GM23338 (cell line): Measurements from ENCODE around the gene MYO1C.

Experiments used
- CREB1 ChIP-seq: fragments of 250-450 bp; sonication (Bioruptor Pico); IDR thresholded peaks from 2 replicates; pipeline ENCODE4 v1.5.0; 2020; ENCODE audit warnings: low read depth, mild to moderate bottlenecking, moderate library complexity
- CTCF ChIP-seq, 2 experiments: fragments of 200-600 bp in 1 of 2; sonication (generic) in 1 of 2; conservative IDR thresholded peaks; 2 replicates each; pipeline versions ENCODE4 v1.5.1 to v1.6.1; 2016 to 2017; ENCODE audit warnings: antibody characterized with exemption in 2 of 2, low read depth in 2 of 2, mild to moderate bottlenecking in 2 of 2, moderate library complexity in 1 of 2
- EZH2 ChIP-seq: fragments of 200-600 bp; sonication (generic); IDR thresholded peaks from one replicate; pipeline ENCODE4 v1.8.0; 2017; ENCODE audit warnings: antibody characterized with exemption, mild to moderate bottlenecking, low read depth; ENCODE audit not compliant: unreplicated experiment
- JUNB ChIP-seq: IDR thresholded peaks from one replicate; pipeline ENCODE4 v1.6.1; 2016; ENCODE audit warnings: antibody characterized with exemption; ENCODE audit not compliant: unreplicated experiment
- POLR2AphosphoS5 ChIP-seq: IDR thresholded peaks from 2 replicates; pipeline ENCODE4 v1.6.1; 2016; ENCODE audit warnings: antibody characterized with exemption, low read depth
- TF ChIP-seq, protein P1 (sequence below): IDR thresholded peaks from one replicate; pipeline ENCODE4 v1.6.1; 2018; ENCODE audit warnings: antibody characterized with exemption; ENCODE audit not compliant: unreplicated experiment
- TF ChIP-seq, protein P2 (sequence below): IDR thresholded peaks from 2 replicates; pipeline ENCODE4 v1.6.1; 2016; ENCODE audit warnings: antibody characterized with exemption

GRCh38 chr17:1455291-1455796 is 37.1 kb downstream of the MYO1C start:
- no peak for TF ChIP-seq EZH2
- TF ChIP-seq CTCF (conservative IDR thresholded peaks at IDR 0.05; ENCODE audit: low read depth in 2 of 2) = peak; percentile 40 to 55; a peak in 3 of 4 replicates
- no peak for TF ChIP-seq POLR2AphosphoS5
- TF ChIP-seq, protein P1, sequence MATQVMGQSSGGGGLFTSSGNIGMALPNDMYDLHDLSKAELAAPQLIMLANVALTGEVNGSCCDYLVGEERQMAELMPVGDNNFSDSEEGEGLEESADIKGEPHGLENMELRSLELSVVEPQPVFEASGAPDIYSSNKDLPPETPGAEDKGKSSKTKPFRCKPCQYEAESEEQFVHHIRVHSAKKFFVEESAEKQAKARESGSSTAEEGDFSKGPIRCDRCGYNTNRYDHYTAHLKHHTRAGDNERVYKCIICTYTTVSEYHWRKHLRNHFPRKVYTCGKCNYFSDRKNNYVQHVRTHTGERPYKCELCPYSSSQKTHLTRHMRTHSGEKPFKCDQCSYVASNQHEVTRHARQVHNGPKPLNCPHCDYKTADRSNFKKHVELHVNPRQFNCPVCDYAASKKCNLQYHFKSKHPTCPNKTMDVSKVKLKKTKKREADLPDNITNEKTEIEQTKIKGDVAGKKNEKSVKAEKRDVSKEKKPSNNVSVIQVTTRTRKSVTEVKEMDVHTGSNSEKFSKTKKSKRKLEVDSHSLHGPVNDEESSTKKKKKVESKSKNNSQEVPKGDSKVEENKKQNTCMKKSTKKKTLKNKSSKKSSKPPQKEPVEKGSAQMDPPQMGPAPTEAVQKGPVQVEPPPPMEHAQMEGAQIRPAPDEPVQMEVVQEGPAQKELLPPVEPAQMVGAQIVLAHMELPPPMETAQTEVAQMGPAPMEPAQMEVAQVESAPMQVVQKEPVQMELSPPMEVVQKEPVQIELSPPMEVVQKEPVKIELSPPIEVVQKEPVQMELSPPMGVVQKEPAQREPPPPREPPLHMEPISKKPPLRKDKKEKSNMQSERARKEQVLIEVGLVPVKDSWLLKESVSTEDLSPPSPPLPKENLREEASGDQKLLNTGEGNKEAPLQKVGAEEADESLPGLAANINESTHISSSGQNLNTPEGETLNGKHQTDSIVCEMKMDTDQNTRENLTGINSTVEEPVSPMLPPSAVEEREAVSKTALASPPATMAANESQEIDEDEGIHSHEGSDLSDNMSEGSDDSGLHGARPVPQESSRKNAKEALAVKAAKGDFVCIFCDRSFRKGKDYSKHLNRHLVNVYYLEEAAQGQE = no peak
- TF ChIP-seq, protein P2, sequence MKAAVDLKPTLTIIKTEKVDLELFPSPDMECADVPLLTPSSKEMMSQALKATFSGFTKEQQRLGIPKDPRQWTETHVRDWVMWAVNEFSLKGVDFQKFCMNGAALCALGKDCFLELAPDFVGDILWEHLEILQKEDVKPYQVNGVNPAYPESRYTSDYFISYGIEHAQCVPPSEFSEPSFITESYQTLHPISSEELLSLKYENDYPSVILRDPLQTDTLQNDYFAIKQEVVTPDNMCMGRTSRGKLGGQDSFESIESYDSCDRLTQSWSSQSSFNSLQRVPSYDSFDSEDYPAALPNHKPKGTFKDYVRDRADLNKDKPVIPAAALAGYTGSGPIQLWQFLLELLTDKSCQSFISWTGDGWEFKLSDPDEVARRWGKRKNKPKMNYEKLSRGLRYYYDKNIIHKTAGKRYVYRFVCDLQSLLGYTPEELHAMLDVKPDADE = no peak
- TF ChIP-seq CREB1 = no peak
- TF ChIP-seq JUNB = no peak
